NK-92 (cell line): ENCODE data around the gene CALR.
"Not testable (repeated sequence)": the region's sequence is repeated elsewhere in the genome, so short reads cannot be mapped to it uniquely, and the experiment has no call there.

Experiments
- DNase-seq: peaks from one replicate; lab custom pipeline; 2025; ENCODE audit not compliant: unreplicated experiment; lab: John Stamatoyannopoulos, UW

The CALR gene

DNA sequence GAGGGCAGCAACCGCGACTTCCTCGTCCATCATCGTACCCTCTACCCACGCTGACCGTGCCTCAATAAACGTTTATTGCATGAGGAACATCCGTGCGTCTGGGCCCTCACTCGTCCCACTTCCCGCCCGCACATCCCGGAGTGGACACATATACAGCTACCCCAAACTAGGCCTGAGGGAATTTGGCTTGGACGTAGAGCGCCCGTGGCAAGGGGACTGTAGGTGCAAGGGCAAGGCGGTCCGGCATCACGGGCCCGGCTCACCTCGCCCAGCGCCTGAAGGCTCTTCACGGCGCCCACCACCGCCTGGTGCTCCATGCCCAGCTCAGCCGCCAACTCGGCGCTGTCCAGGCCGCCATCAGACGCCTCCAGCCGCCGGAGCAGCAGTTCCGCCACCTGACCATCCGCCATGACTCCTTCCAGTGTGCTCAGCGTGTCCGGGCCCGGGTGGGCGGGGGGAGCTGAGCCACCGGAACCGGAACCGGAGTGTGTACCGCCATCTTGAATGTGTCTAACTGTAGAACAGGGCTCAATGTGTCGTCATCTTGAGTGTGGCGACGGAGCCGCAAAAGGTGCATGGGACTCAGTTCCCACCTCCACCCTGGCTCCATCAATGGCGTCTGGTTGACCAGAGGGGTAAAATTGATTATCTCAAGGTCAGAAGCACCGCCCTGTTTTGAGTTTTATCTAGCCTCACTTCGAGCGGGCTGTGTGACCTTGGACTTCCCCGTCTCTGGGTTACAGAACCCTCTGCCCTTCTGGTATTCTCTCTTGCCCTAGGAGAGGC, 4.9 kb upstream of the CALR start, which contains the start of gene FARSA:
TSS of gene FARSA (minus strand) at position 425 of the 786 bp plus-strand sequence. CDS start at position 410, 15 bp downstream.
- no peak for DNase-seq

DNA sequence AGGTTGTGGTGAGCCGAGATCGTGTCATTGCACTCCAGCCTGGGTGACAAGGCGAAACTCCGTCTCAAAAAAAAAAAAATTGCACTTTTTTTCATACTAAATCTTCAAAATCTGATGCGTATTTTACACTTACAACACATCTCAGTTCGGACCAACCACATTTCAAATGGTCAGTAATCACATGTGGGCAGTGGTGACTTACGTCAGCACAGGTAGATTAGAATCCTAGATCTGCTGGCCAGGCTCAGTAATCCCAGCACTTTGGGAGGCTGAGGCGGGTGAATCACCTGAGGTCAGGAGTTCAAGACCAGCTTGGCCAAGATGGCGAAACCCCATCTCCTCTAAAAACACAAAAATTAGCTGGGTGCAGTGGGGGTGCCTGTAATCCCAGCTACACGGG, 3.3 kb upstream of the CALR start:
- DNase-seq: no peak

DNA sequence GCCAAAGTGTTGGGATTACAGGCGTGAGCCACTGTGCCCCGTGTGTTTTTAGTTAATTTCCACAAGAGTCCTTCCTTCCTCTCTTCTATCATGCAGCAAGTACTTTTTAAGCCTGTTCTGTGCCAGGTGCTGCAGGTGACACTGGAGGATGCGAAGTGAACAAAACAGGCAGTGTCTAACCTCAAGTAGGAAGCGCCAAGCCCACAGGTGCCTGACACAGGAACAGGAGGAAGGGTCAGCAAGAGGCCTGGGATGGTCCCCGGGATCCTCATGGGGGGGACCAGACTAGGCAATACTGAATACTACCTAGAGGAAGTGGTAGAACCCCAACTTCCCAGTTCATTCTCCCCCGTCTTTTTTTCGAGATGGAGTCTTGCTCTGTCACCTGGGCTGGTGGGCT, 1.8 kb upstream of the CALR start:
- no peak for DNase-seq

DNA sequence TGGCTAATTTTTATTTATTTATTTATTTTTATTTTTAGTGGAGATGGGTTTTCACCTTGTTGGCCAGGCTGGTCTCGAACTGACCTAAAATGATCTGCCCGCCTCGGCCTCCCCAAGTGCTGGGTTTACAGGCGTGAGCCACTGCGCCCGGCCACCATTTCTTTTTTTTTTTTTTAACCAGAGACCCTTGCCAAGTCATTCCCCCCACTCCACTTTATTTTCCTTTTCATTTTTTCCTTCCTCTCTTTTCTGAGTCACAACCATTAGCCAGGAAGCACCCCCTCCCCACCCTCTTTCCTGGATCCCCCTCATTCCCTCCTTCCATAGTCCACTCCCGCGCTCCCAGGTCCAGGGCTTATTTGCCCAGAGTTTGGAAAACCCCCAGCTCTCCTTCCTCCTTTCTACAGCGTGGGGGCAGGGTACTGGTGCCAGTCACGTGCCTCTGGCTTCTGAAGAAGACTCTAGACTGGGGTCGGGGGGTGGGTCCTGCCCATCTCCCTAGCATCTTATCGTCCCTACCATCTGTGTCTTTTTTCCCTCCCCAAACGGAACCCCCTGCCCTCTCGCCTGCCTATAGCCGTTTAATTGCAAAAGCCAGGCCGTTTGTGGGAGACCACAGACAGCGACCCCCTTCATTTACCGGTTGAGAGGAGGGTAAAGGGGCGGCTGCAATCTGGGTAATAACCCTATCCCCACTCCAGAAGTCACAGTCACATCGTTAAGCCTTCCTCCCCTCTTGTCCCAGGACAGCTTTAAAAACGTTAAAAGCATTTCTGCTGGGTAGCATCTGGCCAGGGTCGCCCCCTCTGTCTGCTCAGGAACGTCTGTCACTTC, 1.1 kb upstream of the CALR start:
- no peak for DNase-seq

DNA sequence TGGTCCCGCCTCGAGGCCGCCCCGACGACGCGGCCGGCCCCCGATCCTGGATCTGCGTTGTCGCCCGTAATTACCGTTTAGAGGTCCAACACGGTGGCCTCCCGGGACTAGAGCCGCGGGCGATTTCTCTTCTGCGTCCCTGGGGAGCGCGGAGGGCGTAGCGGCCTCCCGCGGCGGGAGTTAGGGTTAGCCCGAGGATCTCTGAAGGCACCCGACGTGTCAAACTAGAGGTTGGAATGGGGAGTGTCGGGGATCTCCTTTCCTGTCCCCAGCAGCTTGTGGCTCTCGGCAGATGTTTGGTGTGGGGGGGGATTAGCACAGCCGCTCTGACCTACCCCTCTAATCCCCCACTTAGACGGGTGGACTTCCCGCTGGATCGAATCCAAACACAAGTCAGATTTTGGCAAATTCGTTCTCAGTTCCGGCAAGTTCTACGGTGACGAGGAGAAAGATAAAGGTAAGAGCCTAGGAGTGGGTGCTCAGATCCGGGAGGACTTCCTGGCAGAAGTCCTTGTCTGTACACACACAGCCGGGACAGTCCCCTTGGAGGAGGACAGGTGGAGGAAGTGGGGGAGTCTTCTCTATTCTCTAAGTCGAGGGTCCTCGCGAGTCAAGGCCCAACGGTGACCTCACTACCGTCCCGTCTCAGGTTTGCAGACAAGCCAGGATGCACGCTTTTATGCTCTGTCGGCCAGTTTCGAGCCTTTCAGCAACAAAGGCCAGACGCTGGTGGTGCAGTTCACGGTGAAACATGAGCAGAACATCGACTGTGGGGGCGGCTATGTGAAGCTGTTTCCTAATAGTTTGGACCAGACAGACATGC, 581 bp downstream of the CALR start:
- no peak for DNase-seq

DNA sequence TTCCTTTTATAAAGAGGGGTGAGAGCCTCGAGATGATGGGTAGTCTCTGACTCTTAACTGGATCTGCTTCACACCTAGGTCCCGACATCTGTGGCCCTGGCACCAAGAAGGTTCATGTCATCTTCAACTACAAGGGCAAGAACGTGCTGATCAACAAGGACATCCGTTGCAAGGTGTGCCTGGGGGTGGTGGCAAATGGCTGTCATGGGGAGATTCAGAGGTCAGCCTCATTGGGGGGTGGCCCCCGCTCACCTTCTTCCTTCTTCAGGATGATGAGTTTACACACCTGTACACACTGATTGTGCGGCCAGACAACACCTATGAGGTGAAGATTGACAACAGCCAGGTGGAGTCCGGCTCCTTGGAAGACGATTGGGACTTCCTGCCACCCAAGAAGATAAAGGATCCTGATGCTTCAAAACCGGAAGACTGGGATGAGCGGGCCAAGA, 1.6 kb downstream of the CALR start:
- DNase-seq: no peak

DNA sequence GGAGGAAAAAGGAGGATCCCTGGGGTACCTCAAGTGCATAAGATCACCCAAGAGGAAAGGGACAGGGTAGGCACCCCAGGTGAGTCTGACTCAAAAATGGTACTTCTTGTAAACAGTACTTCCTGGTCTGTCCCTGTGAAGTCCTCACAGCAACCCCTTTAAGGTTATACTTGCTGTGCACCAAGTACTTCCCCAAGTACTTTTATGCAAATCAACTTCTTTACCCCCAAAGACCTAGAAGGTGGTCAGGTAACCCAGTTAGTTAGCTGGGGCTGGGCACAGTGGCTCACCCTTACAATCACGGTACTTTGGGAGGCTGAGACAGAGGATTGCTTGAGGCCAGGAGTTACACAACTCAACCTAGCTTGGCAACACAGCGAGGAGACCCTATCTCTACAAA, 2.5 kb downstream of the CALR start:
- DNase-seq: no peak

DNA sequence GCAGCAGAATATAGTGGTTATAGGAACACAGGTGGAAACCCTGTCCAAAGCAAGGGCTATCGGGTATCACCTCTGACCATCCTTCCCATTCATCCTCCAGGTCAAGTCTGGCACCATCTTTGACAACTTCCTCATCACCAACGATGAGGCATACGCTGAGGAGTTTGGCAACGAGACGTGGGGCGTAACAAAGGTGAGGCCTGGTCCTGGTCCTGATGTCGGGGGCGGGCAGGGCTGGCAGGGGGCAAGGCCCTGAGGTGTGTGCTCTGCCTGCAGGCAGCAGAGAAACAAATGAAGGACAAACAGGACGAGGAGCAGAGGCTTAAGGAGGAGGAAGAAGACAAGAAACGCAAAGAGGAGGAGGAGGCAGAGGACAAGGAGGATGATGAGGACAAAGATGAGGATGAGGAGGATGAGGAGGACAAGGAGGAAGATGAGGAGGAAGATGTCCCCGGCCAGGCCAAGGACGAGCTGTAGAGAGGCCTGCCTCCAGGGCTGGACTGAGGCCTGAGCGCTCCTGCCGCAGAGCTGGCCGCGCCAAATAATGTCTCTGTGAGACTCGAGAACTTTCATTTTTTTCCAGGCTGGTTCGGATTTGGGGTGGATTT, 5.1 kb downstream of the CALR start:
- no peak for DNase-seq

DNA sequence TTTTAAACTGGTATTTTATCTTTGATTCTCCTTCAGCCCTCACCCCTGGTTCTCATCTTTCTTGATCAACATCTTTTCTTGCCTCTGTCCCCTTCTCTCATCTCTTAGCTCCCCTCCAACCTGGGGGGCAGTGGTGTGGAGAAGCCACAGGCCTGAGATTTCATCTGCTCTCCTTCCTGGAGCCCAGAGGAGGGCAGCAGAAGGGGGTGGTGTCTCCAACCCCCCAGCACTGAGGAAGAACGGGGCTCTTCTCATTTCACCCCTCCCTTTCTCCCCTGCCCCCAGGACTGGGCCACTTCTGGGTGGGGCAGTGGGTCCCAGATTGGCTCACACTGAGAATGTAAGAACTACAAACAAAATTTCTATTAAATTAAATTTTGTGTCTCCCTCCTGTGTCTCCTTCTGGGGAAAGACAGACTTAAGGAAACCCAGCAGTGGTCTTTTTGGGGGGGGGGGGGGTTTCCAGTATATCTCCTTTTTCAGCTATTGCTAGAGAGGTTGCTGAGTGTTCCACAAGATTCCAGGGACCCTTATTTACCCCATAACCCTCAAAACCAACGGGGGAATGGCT, 5.8 kb downstream of the CALR start:
- DNase-seq: no peak

DNA sequence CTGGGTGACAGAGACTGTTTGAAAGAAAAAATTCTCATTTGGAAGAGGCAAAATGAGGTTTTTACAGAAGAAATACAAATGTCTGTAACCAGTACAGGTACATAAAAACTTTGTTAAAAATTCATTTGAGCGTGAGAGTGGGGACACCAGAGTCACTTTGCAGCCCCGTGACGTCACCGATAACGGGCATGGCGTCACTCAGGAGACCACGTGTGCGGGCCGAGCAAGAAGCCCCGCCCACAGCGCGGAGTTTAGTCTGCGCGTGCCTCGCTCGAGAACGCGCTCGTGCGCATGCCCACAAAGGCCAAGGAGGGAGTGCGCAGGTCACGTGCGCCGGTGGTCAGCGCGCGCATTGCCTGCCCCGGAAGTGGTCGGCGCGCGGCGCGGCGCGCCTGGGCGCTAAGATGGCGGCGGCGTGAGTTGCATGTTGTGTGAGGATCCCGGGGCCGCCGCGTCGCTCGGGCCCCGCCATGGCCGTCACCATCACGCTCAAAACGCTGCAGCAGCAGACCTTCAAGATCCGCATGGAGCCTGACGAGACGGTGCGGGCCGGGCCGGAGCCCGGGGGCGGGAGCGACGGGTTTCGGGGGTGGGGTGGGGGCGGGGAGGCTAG, 7.2 kb downstream of the CALR start, which contains the start of gene RAD23A:
TSS of gene RAD23A (plus strand) at position 384 of the 613 bp plus-strand sequence. CDS start at position 471, 87 bp downstream.
- DNase-seq: peak; percentile 85

DNA sequence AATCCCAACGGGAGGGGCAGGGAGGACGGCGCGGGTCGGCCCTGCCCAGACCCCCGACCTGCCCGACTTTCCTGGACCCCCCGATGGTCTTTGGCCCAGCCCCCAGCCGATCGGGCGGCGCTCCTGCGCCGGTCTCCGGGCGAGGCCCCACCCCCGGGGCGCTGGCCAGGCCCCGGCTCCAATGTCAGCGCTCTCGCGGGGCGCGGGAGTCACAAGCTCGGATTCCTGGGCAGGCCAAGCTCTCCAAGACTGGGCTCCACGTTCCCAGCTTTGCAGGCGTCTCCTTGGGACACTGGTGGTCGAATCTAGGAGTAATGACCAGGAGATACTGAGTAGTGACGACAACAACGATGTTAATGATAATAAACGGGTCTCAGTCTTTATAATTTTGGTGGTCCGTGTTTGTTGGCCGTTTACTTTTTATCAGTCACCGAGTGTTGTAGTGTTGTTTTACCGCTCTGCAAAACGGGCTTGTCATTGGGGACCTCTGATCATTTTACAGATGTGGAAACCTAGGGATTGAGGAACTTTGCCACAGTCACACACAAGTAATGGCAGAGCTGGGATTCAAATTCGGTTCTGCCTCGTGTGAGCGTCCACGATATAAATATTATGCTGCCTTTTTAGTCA, 7.8 kb downstream of the CALR start:
- DNase-seq: no peak

DNA sequence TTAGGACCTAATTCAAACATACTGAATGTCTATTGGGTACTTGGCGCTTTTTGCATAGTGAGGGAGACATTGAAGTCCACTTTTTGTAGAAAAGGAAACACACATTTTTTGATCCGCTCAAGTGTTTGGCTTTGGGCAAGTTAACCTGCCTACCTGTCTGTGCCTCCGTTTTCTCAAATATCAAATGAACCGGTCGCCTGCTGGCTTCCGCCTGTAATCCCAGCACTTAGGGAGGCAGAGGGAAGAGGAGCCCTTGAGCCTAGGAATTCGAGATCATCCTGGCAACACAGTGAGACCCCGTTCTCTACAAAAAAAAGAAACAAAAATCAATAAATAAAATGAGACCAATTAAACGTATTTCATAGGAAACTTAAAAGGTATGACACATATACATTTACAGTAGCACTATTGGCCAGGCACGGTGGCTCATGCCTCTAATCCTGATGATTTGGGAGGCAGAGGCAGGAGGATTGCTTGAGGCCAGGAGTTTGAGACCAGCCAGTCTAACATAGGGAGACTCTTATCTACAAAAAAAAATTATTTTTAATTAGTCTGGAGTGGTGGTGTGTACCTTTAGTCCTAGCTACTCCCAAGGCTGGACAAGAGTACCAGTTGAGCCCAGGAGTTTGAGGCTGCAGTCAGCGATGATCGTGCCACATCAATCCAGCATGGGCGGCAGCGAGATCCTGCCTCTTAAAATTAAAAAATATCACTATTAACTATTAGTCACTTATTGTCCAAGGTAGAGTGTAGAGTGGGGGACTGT, 8.5 kb downstream of the CALR start:
- DNase-seq: no peak

DNA sequence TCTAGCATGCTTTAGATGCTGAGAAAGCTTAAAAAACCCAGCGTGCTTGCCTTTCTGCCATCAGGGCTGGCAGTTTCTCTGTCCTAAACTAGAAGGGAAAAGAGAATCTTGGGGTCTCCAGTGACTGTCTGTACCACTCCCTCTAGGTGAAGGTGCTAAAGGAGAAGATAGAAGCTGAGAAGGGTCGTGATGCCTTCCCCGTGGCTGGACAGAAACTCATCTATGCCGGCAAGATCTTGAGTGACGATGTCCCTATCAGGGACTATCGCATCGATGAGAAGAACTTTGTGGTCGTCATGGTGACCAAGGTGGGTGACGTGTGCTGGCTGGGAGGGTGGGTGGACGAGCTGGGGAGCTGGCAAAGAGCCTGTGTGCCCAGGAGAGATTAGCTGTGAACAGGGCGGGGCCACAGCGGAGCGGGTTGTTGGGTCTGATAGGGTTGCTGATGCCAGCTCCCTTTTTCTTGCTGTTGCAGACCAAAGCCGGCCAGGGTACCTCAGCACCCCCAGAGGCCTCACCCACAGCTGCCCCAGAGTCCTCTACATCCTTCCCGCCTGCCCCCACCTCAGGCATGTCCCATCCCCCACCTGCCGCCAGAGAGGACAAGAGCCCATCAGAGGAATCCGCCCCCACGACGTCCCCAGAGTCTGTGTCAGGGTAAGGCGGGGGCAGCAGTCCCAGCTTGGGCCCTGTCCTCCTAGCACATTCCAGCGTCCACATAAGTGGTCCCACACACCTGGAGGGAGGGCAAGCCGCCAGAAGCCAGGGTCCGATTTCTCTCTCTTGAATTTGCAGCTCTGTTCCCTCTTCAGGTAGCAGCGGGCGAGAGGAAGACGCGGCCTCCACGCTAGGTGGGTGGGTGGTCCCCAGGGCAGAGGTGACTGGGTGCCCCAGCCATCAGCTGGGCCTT, 9.5 kb downstream of the CALR start:
- no peak for DNase-seq

DNA sequence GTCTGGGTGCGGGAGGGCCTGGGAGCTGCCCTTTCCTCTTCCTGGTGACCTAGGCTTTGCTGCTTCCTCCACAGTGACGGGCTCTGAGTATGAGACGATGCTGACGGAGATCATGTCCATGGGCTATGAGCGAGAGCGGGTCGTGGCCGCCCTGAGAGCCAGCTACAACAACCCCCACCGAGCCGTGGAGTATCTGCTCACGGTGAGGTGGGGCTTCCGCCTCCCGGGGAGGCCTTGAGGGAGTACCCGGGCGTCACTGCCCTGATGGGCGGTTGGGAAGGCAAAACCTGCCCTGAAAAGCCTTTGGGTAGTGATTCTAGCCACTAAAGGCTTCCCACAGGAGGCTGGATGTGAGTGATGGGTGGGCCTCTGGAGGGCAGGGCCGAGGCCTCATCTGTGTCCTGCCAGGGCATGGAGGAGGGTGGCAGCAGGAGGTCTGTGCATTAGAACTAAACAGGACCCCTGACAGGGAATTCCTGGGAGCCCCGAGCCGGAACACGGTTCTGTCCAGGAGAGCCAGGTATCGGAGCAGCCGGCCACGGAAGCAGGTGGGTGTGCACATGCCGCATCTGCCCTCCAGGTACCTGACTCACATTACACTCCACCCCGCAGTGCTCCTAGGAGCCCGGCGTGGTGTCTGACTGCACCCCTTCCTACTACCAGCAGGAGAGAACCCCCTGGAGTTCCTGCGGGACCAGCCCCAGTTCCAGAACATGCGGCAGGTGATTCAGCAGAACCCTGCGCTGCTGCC, 10.4 kb downstream of the CALR start:
- DNase-seq: no peak

DNA sequence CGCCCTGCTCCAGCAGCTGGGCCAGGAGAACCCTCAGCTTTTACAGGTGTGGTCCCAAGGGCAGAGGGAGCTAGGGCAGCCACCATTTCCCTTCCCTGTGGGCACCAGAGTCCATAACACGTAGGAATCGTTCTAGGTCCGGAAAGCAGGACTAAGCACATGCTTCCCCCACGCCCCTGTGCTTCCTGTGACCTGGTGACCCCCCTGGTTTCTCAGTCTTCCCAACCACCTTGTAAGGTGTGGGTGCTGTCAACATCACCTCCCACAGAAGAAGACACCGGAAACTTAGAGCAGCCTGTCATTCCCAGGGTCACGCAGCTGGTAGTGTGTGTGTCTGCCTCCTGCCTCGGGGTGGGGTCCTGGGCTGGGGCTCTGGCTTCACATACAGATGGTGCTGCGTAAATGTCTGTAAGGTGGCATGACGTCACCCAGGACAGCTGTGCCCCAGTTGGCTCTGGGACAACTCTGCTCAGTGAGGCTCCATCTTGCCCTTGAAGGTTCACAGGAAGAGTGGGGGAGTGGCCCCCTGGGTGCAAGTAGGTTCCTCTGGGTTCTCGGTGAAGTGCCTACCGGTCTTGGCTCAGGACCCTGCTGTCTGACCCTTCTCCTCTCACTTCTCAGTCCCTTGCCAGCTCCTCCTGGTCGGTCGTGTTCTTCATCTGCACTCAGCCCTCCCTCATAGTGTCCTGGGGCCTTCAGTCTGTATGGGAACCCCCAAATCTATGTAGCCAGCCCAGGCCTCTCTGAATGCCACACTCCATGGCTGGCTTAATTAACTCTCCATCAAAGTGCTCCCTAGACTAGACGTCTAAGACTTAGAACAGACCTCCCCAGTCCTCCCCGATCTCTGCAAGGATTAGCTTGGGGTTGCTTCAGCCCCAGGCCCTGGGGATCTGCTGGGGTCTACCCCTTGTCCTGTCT, 11.2 kb downstream of the CALR start:
- DNase-seq: no peak

DNA sequence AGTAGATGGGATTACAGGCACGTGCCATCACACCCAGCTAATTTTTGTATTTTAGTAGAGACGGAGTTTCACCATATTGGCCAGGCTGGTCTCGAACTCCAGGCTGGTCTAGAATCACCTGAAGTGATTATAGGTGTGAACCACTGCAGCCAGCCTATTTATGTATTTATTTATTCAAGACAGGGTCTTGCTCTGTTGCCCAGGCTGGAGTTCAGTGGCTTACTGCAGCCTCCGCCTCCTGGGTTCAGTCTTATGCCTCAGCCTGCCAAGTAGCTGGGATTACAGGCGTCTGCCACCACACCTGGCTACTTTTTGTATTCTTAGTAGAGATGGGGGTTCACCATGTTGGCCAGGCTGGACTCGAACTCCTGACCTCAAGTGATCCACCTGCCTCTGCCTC, 13.6 kb downstream of the CALR start:
- DNase-seq: not testable (repeated sequence)
